Cardiac muscle cell (in vitro differentiated cells and primary cell): Measurements from ENCODE around the gene CHAC1. TPM values are rescaled to one million over a fixed set of nuclear protein-coding genes. Genes with fewer than 3 reads are reported as not detected.

Source experiments
- DNase-seq, 2 donors: peaks; one replicate each; pipeline versions ENCODE4 v3.0.0 to v3.0.0-alpha.2; 2010 to 2017; ENCODE audit warnings: low read depth in 1 of 2, low spot score in 1 of 2
- H3K27ac ChIP-seq: fragments of 200-600 bp; sonication (generic); 2 replicates; pipeline ENCODE4 v1.5.1; 2016
- H3K27me3 ChIP-seq: fragments of 200-600 bp; sonication (generic); 2 replicates; pipeline ENCODE4 v1.6.0; 2016; ENCODE audit warnings: control low read depth
- H3K36me3 ChIP-seq: fragments of 200-600 bp; sonication (generic); 2 replicates; pipeline ENCODE4 v1.5.1; 2016; ENCODE audit warnings: control low read depth
- H3K4me1 ChIP-seq: fragments of 200-600 bp; sonication (generic); 2 replicates; pipeline ENCODE4 v1.8.1; 2017; ENCODE audit warnings: low read depth, mild to moderate bottlenecking, mixed run types
- H3K4me3 ChIP-seq: fragments of 200-600 bp; sonication (generic); 2 replicates; pipeline ENCODE4 v1.5.1; 2016; ENCODE audit warnings: mild to moderate bottlenecking
- H3K9me3 ChIP-seq: fragments of 200-600 bp; sonication (generic); 2 replicates; pipeline ENCODE4 v1.5.1; 2017; ENCODE audit warnings: low read depth, mild to moderate bottlenecking, control low read depth
- polyA plus RNA-seq: library from polyadenylated mRNA; unstranded; fragments of >200 nt; fragmentation: Nextera tagmentation; extraction: Ambion mirVana; gene quantifications from 2 replicates; pipeline ENCODE4 v1.2.1, GENCODE V29; 2016
- total RNA-seq: library from RNA; depleted of rRNA; stranded (reverse); fragments of >200 nt; gene quantifications from 2 replicates; pipeline ENCODE4 v1.2.3, GENCODE V29; 2016
- TF ChIP-seq, protein P1 (sequence below): IDR thresholded peaks from 2 replicates; pipeline ENCODE4 v1.5.1; 2012; ENCODE audit warnings: low read depth, mild to moderate bottlenecking, low read length

Gene CHAC1
- total and polyA plus RNA-seq, 2 experiments from 2014 or later: 5.0 to 6.0 TPM

DNA sequence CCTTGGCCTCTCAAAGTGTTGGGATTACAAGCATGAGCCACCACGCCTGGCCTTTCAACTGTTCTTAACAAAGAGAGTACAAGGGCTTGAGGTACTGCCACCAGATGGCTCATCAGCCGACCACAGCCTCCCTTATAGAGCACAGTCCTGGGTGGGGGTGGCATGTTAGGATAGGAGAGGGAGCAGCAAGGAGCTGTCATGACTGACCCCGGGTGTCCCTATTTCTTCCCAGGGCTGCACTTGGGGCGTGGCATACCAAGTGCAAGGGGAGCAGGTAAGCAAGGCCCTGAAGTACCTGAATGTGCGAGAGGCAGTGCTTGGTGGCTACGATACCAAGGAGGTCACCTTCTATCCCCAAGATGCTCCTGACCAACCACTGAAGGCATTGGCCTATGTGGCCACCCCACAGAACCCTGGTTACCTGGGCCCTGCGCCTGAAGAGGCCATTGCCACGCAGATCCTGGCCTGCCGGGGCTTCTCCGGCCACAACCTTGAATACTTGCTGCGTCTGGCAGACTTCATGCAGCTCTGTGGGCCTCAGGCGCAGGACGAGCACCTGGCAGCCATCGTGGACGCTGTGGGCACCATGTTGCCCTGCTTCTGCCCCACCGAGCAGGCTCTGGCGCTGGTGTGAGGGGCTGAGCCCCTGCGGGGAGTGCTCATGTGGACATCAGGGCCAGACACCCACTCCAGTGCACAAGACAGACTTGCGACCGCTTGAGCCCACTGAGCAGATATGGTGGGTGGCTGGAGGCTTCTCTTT lies 2.1 kb downstream of the CHAC1 start:
- no peaks in the 10 kb centered on the region for H3K9me3 ChIP-seq
- H3K4me3 ChIP-seq: no peak overlapping the region
- no peak for DNase-seq
- no peaks in the 10 kb centered on the region for H3K27me3 ChIP-seq
- H3K36me3 ChIP-seq: no peaks in the 10 kb centered on the region
- TF ChIP-seq, protein P1, sequence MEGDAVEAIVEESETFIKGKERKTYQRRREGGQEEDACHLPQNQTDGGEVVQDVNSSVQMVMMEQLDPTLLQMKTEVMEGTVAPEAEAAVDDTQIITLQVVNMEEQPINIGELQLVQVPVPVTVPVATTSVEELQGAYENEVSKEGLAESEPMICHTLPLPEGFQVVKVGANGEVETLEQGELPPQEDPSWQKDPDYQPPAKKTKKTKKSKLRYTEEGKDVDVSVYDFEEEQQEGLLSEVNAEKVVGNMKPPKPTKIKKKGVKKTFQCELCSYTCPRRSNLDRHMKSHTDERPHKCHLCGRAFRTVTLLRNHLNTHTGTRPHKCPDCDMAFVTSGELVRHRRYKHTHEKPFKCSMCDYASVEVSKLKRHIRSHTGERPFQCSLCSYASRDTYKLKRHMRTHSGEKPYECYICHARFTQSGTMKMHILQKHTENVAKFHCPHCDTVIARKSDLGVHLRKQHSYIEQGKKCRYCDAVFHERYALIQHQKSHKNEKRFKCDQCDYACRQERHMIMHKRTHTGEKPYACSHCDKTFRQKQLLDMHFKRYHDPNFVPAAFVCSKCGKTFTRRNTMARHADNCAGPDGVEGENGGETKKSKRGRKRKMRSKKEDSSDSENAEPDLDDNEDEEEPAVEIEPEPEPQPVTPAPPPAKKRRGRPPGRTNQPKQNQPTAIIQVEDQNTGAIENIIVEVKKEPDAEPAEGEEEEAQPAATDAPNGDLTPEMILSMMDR: no peak
- no peaks in the 10 kb centered on the region for H3K4me1 ChIP-seq
- no peak overlapping the region for H3K27ac ChIP-seq

DNA sequence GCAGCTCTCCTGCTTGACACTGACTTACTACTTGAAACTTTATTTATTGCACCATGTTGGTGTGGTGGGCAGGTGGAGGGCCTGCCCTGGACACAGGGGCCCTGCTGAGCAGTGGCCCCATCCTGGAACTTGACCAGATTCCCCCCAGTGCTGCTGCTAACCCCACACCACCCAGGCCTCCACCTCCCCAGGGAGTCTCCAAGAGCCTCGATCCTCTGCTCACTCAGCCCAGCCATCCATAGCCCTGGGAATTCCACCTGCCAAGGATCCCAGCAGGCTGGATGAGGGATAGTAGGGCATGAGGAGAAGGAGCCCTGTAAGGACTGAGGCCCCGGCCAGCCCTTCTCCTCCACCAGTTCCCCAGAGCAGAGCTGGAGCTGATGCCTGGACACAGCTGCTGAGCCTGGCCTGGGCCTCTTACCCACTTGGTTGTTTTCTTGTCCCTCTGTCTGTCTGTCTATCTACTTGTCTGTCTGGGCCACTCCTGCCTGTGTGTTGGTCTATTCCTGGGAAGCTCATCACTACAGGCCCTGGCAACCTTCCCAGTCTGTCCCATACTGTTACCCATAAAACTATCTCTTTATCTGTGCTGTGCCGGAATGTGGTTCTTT lies 2.8 kb downstream of the CHAC1 start:
- H3K27ac ChIP-seq: no peak overlapping the region
- no peak for DNase-seq
- TF ChIP-seq, protein P1: no peak
- H3K4me1 ChIP-seq: no peaks in the 10 kb centered on the region
- H3K4me3 ChIP-seq: no peak overlapping the region
- H3K36me3 ChIP-seq: no peaks in the 10 kb centered on the region
- no peaks in the 10 kb centered on the region for H3K9me3 ChIP-seq
- H3K27me3 ChIP-seq: no peaks in the 10 kb centered on the region

DNA sequence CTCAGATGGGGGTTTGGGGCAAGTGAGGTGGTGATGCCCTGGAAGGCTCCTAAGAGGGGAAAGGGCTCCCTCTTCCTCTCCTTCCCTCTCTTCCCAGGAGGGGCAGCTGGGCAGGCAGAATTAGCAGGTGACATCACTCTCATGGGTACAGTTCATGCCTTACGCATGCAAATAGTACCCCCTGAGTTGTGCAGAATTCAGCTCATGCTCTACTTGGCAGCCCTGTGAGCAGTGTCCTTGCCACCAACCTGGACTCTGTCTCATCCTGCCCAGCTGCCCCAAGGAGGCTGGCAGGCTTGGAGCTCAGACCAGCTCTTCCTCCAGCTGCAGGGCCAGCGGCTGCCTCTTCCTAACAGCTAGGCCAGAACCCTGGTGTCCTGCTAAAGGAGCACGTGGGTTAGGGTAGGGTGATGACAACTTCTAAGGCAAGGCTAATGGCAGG lies 3.3 kb downstream of the CHAC1 start:
- no peak for DNase-seq
- TF ChIP-seq, protein P1: no peak
- no peaks in the 10 kb centered on the region for H3K4me1 ChIP-seq
- H3K27ac ChIP-seq: no peak overlapping the region
- H3K36me3 ChIP-seq: no peaks in the 10 kb centered on the region
- H3K4me3 ChIP-seq: no peak overlapping the region
- H3K9me3 ChIP-seq: no peaks in the 10 kb centered on the region
- H3K27me3 ChIP-seq: no peaks in the 10 kb centered on the region

DNA sequence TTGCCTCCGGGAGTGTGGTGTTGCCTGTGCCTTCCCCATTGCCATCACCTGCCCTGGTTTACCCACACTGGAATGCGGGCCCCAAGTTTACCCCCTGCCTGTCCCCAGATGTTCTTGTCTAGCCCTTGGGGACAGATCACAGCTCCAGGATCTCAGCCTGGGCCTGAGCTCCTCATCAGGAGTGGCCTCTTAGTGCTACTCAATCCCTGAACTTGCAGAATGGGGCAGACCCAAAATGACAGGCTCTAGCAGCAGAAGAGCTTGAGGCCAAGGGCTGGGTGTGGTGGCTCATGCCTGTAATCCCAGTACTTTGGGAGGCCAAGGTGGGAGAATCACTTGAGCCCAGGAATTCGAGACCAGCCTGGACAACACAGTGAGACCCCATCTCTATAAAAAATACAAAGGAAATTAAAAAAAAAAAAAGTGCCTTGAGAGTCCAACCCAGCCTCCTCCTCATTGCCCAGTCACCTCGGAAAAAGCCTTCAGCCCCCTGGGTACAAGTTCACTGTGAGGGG lies 3.8 kb downstream of the CHAC1 start:
- H3K27me3 ChIP-seq: no peaks in the 10 kb centered on the region
- H3K27ac ChIP-seq: no peak overlapping the region
- DNase-seq: no peak
- no peaks in the 10 kb centered on the region for H3K36me3 ChIP-seq
- H3K4me3 ChIP-seq: no peak overlapping the region
- TF ChIP-seq, protein P1: no peak
- no peaks in the 10 kb centered on the region for H3K4me1 ChIP-seq
- no peaks in the 10 kb centered on the region for H3K9me3 ChIP-seq

DNA sequence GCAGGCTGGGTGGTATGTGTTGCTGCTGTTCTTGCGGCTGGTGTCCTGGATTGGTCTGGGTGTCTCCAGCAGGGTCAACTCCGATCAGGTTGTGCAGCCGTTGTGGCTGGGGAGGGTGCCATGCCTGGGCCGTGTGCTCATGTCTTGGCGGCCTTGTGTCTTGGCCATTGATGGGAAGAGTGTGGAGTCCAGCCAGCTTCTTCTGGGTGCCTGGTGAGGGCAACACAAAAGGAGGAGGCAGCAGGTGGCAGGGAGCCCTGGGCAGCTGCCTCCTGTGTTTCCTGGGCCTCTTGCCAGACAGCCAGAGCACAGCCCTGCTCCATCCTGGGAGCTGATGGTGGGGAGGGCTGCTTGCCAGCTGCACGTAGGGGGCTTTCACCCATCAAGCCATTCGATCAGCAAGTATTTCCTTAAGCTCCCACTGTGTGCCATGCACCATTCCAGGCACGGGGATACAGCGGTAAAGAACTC lies 4.3 kb downstream of the CHAC1 start:
- H3K4me3 ChIP-seq: no peak overlapping the region
- TF ChIP-seq, protein P1: no peak
- no peaks in the 10 kb centered on the region for H3K4me1 ChIP-seq
- no peak for DNase-seq
- no peaks in the 10 kb centered on the region for H3K36me3 ChIP-seq
- H3K9me3 ChIP-seq: no peaks in the 10 kb centered on the region
- no peak overlapping the region for H3K27ac ChIP-seq
- H3K27me3 ChIP-seq: no peaks in the 10 kb centered on the region
